Measurements from ENCODE around the gene MAPK10.

DNA sequence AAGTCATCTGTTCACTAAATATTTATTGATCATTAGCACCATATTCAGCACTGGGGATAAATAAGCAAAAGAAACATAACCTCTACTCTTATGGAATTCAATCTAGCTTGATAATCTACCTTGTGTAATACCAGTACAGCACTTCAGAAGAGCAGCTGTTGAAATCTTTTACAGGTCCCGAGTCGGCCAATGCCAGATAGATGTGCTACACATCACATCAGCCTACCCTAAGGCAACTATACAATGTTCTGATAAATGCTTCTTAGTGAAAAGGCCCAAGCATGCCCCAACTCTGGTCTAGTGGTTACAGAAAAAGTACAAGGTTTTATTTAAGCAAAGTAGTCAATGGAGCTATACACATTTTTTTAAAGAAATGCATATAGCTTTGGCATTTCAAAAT lies 68.7 kb downstream of the MAPK10 start:
- TF ChIP-seq TAF1 (conservative IDR thresholded peaks at IDR 0.05), result no peak
- TF ChIP-seq, protein P1, sequence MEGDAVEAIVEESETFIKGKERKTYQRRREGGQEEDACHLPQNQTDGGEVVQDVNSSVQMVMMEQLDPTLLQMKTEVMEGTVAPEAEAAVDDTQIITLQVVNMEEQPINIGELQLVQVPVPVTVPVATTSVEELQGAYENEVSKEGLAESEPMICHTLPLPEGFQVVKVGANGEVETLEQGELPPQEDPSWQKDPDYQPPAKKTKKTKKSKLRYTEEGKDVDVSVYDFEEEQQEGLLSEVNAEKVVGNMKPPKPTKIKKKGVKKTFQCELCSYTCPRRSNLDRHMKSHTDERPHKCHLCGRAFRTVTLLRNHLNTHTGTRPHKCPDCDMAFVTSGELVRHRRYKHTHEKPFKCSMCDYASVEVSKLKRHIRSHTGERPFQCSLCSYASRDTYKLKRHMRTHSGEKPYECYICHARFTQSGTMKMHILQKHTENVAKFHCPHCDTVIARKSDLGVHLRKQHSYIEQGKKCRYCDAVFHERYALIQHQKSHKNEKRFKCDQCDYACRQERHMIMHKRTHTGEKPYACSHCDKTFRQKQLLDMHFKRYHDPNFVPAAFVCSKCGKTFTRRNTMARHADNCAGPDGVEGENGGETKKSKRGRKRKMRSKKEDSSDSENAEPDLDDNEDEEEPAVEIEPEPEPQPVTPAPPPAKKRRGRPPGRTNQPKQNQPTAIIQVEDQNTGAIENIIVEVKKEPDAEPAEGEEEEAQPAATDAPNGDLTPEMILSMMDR (IDR thresholded peaks at IDR 0.05; ENCODE audit: low read depth, low read length, missing input control), result no peak
- TF ChIP-seq, protein P2, sequence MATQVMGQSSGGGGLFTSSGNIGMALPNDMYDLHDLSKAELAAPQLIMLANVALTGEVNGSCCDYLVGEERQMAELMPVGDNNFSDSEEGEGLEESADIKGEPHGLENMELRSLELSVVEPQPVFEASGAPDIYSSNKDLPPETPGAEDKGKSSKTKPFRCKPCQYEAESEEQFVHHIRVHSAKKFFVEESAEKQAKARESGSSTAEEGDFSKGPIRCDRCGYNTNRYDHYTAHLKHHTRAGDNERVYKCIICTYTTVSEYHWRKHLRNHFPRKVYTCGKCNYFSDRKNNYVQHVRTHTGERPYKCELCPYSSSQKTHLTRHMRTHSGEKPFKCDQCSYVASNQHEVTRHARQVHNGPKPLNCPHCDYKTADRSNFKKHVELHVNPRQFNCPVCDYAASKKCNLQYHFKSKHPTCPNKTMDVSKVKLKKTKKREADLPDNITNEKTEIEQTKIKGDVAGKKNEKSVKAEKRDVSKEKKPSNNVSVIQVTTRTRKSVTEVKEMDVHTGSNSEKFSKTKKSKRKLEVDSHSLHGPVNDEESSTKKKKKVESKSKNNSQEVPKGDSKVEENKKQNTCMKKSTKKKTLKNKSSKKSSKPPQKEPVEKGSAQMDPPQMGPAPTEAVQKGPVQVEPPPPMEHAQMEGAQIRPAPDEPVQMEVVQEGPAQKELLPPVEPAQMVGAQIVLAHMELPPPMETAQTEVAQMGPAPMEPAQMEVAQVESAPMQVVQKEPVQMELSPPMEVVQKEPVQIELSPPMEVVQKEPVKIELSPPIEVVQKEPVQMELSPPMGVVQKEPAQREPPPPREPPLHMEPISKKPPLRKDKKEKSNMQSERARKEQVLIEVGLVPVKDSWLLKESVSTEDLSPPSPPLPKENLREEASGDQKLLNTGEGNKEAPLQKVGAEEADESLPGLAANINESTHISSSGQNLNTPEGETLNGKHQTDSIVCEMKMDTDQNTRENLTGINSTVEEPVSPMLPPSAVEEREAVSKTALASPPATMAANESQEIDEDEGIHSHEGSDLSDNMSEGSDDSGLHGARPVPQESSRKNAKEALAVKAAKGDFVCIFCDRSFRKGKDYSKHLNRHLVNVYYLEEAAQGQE (IDR thresholded peaks at IDR 0.05), result no peak
- TF ChIP-seq SP1 (IDR thresholded peaks at IDR 0.05), result no peak
- no peak for TF ChIP-seq RAD21 (IDR thresholded peaks at IDR 0.05)
- no peak for TF ChIP-seq YY1 (IDR thresholded peaks at IDR 0.05)
- no peak for TF ChIP-seq ZBTB33 (IDR thresholded peaks at IDR 0.05)
- no peak for TF ChIP-seq MAX (IDR thresholded peaks at IDR 0.05)

All from liver (tissue), 3 donors.